ENCODE measurements around the gene BCL2.

The BCL2 gene

GRCh38 chr18:63141778-63142176 lies 177.8 kb downstream of the BCL2 start:
- Histone ChIP-seq H3K23ac (ENCODE audit: low read length) (no peak overlapping the region), H3K4me2 (ENCODE audit: low read length) (no peak overlapping the region), H3K27me3 (ENCODE audit: insufficient read depth, low read length) (no peaks in the 10 kb centered on the region), H4K8ac (ENCODE audit: low read depth, low read length) (no peak overlapping the region), H3K79me1 (ENCODE audit: low read length) (no peaks in the 10 kb centered on the region), H3K4me3 (ENCODE audit: low read depth, low read length) (no peak overlapping the region), H2AK5ac (ENCODE audit: low read length) (no peak overlapping the region), H4K91ac (ENCODE audit: low read depth, low read length) (no peak overlapping the region), H3K14ac (ENCODE audit: low read length) (no peak overlapping the region), H2BK12ac (ENCODE audit: low read length) (no peak overlapping the region), H3K4ac (ENCODE audit: low read depth, low read length) (no peak overlapping the region), H2BK120ac (ENCODE audit: insufficient read depth, low read length, poor library complexity) (no peak overlapping the region), H3K79me2 (ENCODE audit: control insufficient read depth, insufficient read depth, low read length, poor library complexity) (no peaks in the 10 kb centered on the region), H3K9ac (ENCODE audit: low read length) (no peak overlapping the region), H3K18ac (ENCODE audit: low read length) (no peak overlapping the region), H2BK5ac (ENCODE audit: low read depth, low read length, poor library complexity) (no peak overlapping the region), H3K36me3 (ENCODE audit: control insufficient read depth in 1 of 2, insufficient read depth in 2 of 2, low read length in 2 of 2) (no peaks in the 10 kb centered on the region), H3K27ac (ENCODE audit: low read depth, low read length) (no peak overlapping the region), H3K4me1 (ENCODE audit: control insufficient read depth in 1 of 2, insufficient read depth in 2 of 2, low read length in 2 of 2) (no peaks in the 10 kb centered on the region), H2AFZ (ENCODE audit: insufficient read depth, low read length, poor library complexity) (no peak overlapping the region), H4K12ac (ENCODE audit: low read depth, low read length) (no peak overlapping the region), H3K9me3 (ENCODE audit: insufficient read depth, low read depth, low read length) (no peaks in the 10 kb centered on the region)
- no CpG with 5 or more reads among the region's 10 CpGs for WGBS (ENCODE audit: extremely low coverage, insufficient coverage, insufficient read length)
- peak in 1 of 2 donors; percentile 9 for DNase-seq

- H4K12ac ChIP-seq (ENCODE audit: low read depth, low read length): no peak overlapping the region
- H3K4ac ChIP-seq (ENCODE audit: low read depth, low read length): no peak overlapping the region
- no peak overlapping the region for H3K18ac ChIP-seq (ENCODE audit: low read length)
- H3K4me1 ChIP-seq (ENCODE audit: control insufficient read depth in 1 of 2, insufficient read depth in 2 of 2, low read length in 2 of 2): no peaks in the 10 kb centered on the region
- no peak overlapping the region for H3K27ac ChIP-seq (ENCODE audit: low read depth, low read length)
- H3K9me3 ChIP-seq (ENCODE audit: insufficient read depth, low read depth, low read length): no peaks in the 10 kb centered on the region
- no peaks in the 10 kb centered on the region for H3K36me3 ChIP-seq (ENCODE audit: control insufficient read depth in 1 of 2, insufficient read depth in 2 of 2, low read length in 2 of 2)
- no peak overlapping the region for H2AFZ ChIP-seq (ENCODE audit: insufficient read depth, low read length, poor library complexity)
- H2BK5ac ChIP-seq (ENCODE audit: low read depth, low read length, poor library complexity): no peak overlapping the region
- no peak overlapping the region for H3K9ac ChIP-seq (ENCODE audit: low read length)
- H4K8ac ChIP-seq (ENCODE audit: low read depth, low read length): no peak overlapping the region
- H4K91ac ChIP-seq (ENCODE audit: low read depth, low read length): no peak overlapping the region
- no peaks in the 10 kb centered on the region for H3K27me3 ChIP-seq (ENCODE audit: insufficient read depth, low read length)
- no peak overlapping the region for H2BK12ac ChIP-seq (ENCODE audit: low read length)
- no peak overlapping the region for H2AK5ac ChIP-seq (ENCODE audit: low read length)
- no peak overlapping the region for H3K4me3 ChIP-seq (ENCODE audit: low read depth, low read length)
- no peaks in the 10 kb centered on the region for H3K79me1 ChIP-seq (ENCODE audit: low read length)
- H2BK120ac ChIP-seq (ENCODE audit: insufficient read depth, low read length, poor library complexity): no peak overlapping the region
- H3K4me2 ChIP-seq (ENCODE audit: low read length): no peak overlapping the region
- H3K14ac ChIP-seq (ENCODE audit: low read length): no peak overlapping the region
- H3K23ac ChIP-seq (ENCODE audit: low read length): no peak overlapping the region
- no peak for DNase-seq
- no CpG with 5 or more reads among the region's 13 CpGs for WGBS (ENCODE audit: extremely low coverage, insufficient coverage, insufficient read length)
- H3K79me2 ChIP-seq (ENCODE audit: control insufficient read depth, insufficient read depth, low read length, poor library complexity): no peaks in the 10 kb centered on the region
Measured at GRCh38 chr18:63140997-63141777, 178.4 kb downstream of the BCL2 start.

GRCh38 chr18:63140038-63140450 lies 179.5 kb downstream of the BCL2 start:
- H3K9ac ChIP-seq (ENCODE audit: low read length): no peak overlapping the region
- H4K12ac ChIP-seq (ENCODE audit: low read depth, low read length): no peak overlapping the region
- no peak overlapping the region for H4K91ac ChIP-seq (ENCODE audit: low read depth, low read length)
- H3K18ac ChIP-seq (ENCODE audit: low read length): no peak overlapping the region
- H3K14ac ChIP-seq (ENCODE audit: low read length): no peak overlapping the region
- H4K8ac ChIP-seq (ENCODE audit: low read depth, low read length): no peak overlapping the region
- WGBS (ENCODE audit: extremely low coverage, insufficient coverage, insufficient read length): no CpG with 5 or more reads among the region's 3 CpGs
- no peak overlapping the region for H2AFZ ChIP-seq (ENCODE audit: insufficient read depth, low read length, poor library complexity)
- no peaks in the 10 kb centered on the region for H3K9me3 ChIP-seq (ENCODE audit: insufficient read depth, low read depth, low read length)
- no peak overlapping the region for H3K4me3 ChIP-seq (ENCODE audit: low read depth, low read length)
- no peaks in the 10 kb centered on the region for H3K79me1 ChIP-seq (ENCODE audit: low read length)
- H2AK5ac ChIP-seq (ENCODE audit: low read length): no peak overlapping the region
- no peak overlapping the region for H2BK120ac ChIP-seq (ENCODE audit: insufficient read depth, low read length, poor library complexity)
- no peaks in the 10 kb centered on the region for H3K79me2 ChIP-seq (ENCODE audit: control insufficient read depth, insufficient read depth, low read length, poor library complexity)
- no peak overlapping the region for H3K23ac ChIP-seq (ENCODE audit: low read length)
- no peak overlapping the region for H3K4me2 ChIP-seq (ENCODE audit: low read length)
- no peaks in the 10 kb centered on the region for H3K36me3 ChIP-seq (ENCODE audit: control insufficient read depth in 1 of 2, insufficient read depth in 2 of 2, low read length in 2 of 2)
- no peak overlapping the region for H3K27ac ChIP-seq (ENCODE audit: low read depth, low read length)
- H2BK12ac ChIP-seq (ENCODE audit: low read length): no peak overlapping the region
- no peak overlapping the region for H3K4ac ChIP-seq (ENCODE audit: low read depth, low read length)
- H3K27me3 ChIP-seq (ENCODE audit: insufficient read depth, low read length): no peaks in the 10 kb centered on the region
- H3K4me1 ChIP-seq (ENCODE audit: control insufficient read depth in 1 of 2, insufficient read depth in 2 of 2, low read length in 2 of 2): no peaks in the 10 kb centered on the region
- no peak for DNase-seq
- H2BK5ac ChIP-seq (ENCODE audit: low read depth, low read length, poor library complexity): no peak overlapping the region

GRCh38 chr18:63138436-63139340 lies 180.9 kb downstream of the BCL2 start:
- Histone ChIP-seq H3K27me3 (ENCODE audit: insufficient read depth, low read length) (no peaks in the 10 kb centered on the region), H3K4me2 (ENCODE audit: low read length) (no peak overlapping the region), H3K4me1 (ENCODE audit: control insufficient read depth in 1 of 2, insufficient read depth in 2 of 2, low read length in 2 of 2) (no peaks in the 10 kb centered on the region), H4K12ac (ENCODE audit: low read depth, low read length) (no peak overlapping the region), H3K18ac (ENCODE audit: low read length) (no peak overlapping the region), H3K4me3 (ENCODE audit: low read depth, low read length) (no peak overlapping the region), H3K79me2 (ENCODE audit: control insufficient read depth, insufficient read depth, low read length, poor library complexity) (no peaks in the 10 kb centered on the region), H4K8ac (ENCODE audit: low read depth, low read length) (no peak overlapping the region), H3K23ac (ENCODE audit: low read length) (no peak overlapping the region), H2BK120ac (ENCODE audit: insufficient read depth, low read length, poor library complexity) (no peak overlapping the region), H2BK12ac (ENCODE audit: low read length) (no peak overlapping the region), H2AFZ (ENCODE audit: insufficient read depth, low read length, poor library complexity) (no peak overlapping the region), H2AK5ac (ENCODE audit: low read length) (no peak overlapping the region), H3K27ac (ENCODE audit: low read depth, low read length) (no peak overlapping the region), H3K36me3 (ENCODE audit: control insufficient read depth in 1 of 2, insufficient read depth in 2 of 2, low read length in 2 of 2) (no peaks in the 10 kb centered on the region), H3K9ac (ENCODE audit: low read length) (no peak overlapping the region), H4K91ac (ENCODE audit: low read depth, low read length) (no peak overlapping the region), H3K14ac (ENCODE audit: low read length) (no peak overlapping the region), H3K79me1 (ENCODE audit: low read length) (no peaks in the 10 kb centered on the region), H3K9me3 (ENCODE audit: insufficient read depth, low read depth, low read length) (no peaks in the 10 kb centered on the region), H2BK5ac (ENCODE audit: low read depth, low read length, poor library complexity) (no peak overlapping the region), H3K4ac (ENCODE audit: low read depth, low read length) (no peak overlapping the region)
- no peak for DNase-seq
- no CpG with 5 or more reads among the region's 10 CpGs for WGBS (ENCODE audit: extremely low coverage, insufficient coverage, insufficient read length)

Measured in trophoblast cell (in vitro differentiated cells and primary cell).